ENCODE results near the gene HTR1A. TPM values are rescaled to one million over a fixed set of nuclear protein-coding genes. Genes with fewer than 3 reads are reported as not detected.

The HTR1A gene
- total RNA-seq, 1 experiment from 2014 or later: not detected

GRCh38 chr5:63957617-63958016 is 4.6 kb downstream of the HTR1A start:
- intact Hi-C loops (cut with micrococcal nuclease; ENCODE audit: unreplicated experiment): no loop called here
- ChIA-PET POLR2A (ENCODE audit: low non-redundant PET) (no interaction called here), CTCF (no interaction called here)
- no peak for DNase-seq (ENCODE audit: low spot score)
- no peak overlapping the region for H3K4me3 ChIP-seq (ENCODE audit: low read depth, low read length, poor library complexity, severe bottlenecking)
- no peaks in the 10 kb centered on the region for H3K36me3 ChIP-seq (ENCODE audit: insufficient read depth, low read length, poor library complexity, severe bottlenecking)
- TF ChIP-seq EZH2 (IDR thresholded peaks at IDR 0.05; ENCODE audit: borderline replicate concordance, low read depth, low read length, poor library complexity, severe bottlenecking): no peak
- TF ChIP-seq, protein P1, sequence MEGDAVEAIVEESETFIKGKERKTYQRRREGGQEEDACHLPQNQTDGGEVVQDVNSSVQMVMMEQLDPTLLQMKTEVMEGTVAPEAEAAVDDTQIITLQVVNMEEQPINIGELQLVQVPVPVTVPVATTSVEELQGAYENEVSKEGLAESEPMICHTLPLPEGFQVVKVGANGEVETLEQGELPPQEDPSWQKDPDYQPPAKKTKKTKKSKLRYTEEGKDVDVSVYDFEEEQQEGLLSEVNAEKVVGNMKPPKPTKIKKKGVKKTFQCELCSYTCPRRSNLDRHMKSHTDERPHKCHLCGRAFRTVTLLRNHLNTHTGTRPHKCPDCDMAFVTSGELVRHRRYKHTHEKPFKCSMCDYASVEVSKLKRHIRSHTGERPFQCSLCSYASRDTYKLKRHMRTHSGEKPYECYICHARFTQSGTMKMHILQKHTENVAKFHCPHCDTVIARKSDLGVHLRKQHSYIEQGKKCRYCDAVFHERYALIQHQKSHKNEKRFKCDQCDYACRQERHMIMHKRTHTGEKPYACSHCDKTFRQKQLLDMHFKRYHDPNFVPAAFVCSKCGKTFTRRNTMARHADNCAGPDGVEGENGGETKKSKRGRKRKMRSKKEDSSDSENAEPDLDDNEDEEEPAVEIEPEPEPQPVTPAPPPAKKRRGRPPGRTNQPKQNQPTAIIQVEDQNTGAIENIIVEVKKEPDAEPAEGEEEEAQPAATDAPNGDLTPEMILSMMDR (conservative IDR thresholded peaks at IDR 0.05; ENCODE audit: low read depth, low read length): no peak
- H3K4me1 ChIP-seq (ENCODE audit: insufficient read depth, low read length, poor library complexity, severe bottlenecking): no peaks in the 10 kb centered on the region
- H3K27me3 ChIP-seq (replicated peaks; ENCODE audit: insufficient read depth, low read depth, low read length, poor library complexity): peaks cover 50% of the 10 kb centered on the region
- no TSS peak for BruUV-seq (replicated peaks)
- H3K27ac ChIP-seq (ENCODE audit: low read depth, low read length, poor library complexity, severe bottlenecking): no peak overlapping the region
- no peaks in the 10 kb centered on the region for H3K9me3 ChIP-seq (ENCODE audit: low read depth, low read length, poor library complexity, severe bottlenecking)

- Histone ChIP-seq H3K4me1 (ENCODE audit: insufficient read depth, low read length, poor library complexity, severe bottlenecking) (no peaks in the 10 kb centered on the region), H3K9me3 (ENCODE audit: low read depth, low read length, poor library complexity, severe bottlenecking) (no peaks in the 10 kb centered on the region), H3K27ac (ENCODE audit: low read depth, low read length, poor library complexity, severe bottlenecking) (no peak overlapping the region), H3K36me3 (ENCODE audit: insufficient read depth, low read length, poor library complexity, severe bottlenecking) (no peaks in the 10 kb centered on the region), H3K4me3 (ENCODE audit: low read depth, low read length, poor library complexity, severe bottlenecking) (no peak overlapping the region), H3K27me3 (replicated peaks; ENCODE audit: insufficient read depth, low read depth, low read length, poor library complexity) (peaks cover 7% of the 10 kb centered on the region)
- TF ChIP-seq, protein P1 (conservative IDR thresholded peaks at IDR 0.05; ENCODE audit: low read depth, low read length): no peak
- TF ChIP-seq EZH2 (IDR thresholded peaks at IDR 0.05; ENCODE audit: borderline replicate concordance, low read depth, low read length, poor library complexity, severe bottlenecking): no peak
- BruUV-seq (replicated peaks): no TSS peak
- no peak for DNase-seq (ENCODE audit: low spot score)
- intact Hi-C loops (cut with micrococcal nuclease; ENCODE audit: unreplicated experiment): no loop called here
- POLR2A ChIA-PET (ENCODE audit: low non-redundant PET): no interaction called here
- CTCF ChIA-PET: no interaction called here
Observed at GRCh38 chr5:63953217-63953616, 9.0 kb downstream of the HTR1A start.

DNA sequence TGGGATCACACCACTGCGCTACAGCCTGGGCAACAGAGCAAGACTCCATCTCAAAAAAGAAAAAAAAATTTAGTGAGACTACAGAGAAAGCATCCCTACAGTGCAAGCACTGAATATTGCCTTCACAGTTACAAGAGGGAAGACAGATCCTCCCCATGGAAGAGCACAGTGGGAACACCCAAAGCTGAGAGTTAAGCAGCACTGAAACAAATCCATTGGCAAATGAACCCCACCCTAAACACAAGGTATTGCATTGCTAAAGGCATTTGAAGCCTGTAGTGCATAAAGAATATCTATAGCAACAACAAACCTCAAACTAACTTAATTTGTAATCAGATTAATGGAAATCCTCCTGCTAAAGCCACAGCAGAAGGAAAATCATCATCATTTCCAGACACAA is 27.1 kb downstream of the HTR1A start:
- DNase-seq (ENCODE audit: low spot score): no peak
- H3K4me1 ChIP-seq (ENCODE audit: insufficient read depth, low read length, poor library complexity, severe bottlenecking): no peaks in the 10 kb centered on the region
- no peak overlapping the region for H3K4me3 ChIP-seq (ENCODE audit: low read depth, low read length, poor library complexity, severe bottlenecking)
- intact Hi-C loops (cut with micrococcal nuclease; ENCODE audit: unreplicated experiment): no loop called here
- H3K27me3 ChIP-seq (replicated peaks; ENCODE audit: insufficient read depth, low read depth, low read length, poor library complexity): no peaks in the 10 kb centered on the region
- ChIA-PET CTCF (no interaction called here), POLR2A (ENCODE audit: low non-redundant PET) (no interaction called here)
- no peak overlapping the region for H3K27ac ChIP-seq (ENCODE audit: low read depth, low read length, poor library complexity, severe bottlenecking)
- no peak for TF ChIP-seq EZH2 (IDR thresholded peaks at IDR 0.05; ENCODE audit: borderline replicate concordance, low read depth, low read length, poor library complexity, severe bottlenecking)
- TF ChIP-seq, protein P1 (conservative IDR thresholded peaks at IDR 0.05; ENCODE audit: low read depth, low read length): no peak
- no peaks in the 10 kb centered on the region for H3K9me3 ChIP-seq (ENCODE audit: low read depth, low read length, poor library complexity, severe bottlenecking)
- no peaks in the 10 kb centered on the region for H3K36me3 ChIP-seq (ENCODE audit: insufficient read depth, low read length, poor library complexity, severe bottlenecking)
- no TSS peak for BruUV-seq (replicated peaks)

Measured in A673 (cell line).